ENCODE data around the gene FOXP1. TPM values are rescaled to one million over a fixed set of nuclear protein-coding genes. Genes with fewer than 3 reads are reported as not detected.

The FOXP1 gene
- total RNA-seq, 1 experiment from 2014 or later, result 75.3 TPM

DNA sequence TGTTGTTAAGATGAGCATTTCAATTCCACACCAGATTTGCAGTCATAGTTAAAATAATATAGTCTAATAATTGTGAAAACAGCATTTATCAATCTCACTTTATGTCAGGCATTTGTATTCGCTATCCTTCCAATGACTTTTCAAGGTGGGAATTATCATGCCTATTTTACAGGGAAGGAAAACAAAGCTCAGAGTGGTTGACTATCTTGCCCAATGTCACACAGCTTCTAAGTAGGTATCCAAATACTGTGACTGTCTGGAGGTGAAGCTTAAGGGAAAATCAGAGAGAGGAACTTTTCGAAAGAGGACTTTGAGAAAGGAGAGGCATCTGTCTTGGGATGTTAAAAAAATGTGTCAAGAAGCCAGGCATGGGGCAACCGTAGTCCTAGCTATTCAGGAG, 443.1 kb downstream of the FOXP1 start:
- no CpG with 5 or more reads among the region's 3 CpGs for WGBS (ENCODE audit: extremely low coverage, insufficient read length, low lambda C conversion rate)
- no peak overlapping the region for H2BK20ac ChIP-seq (ENCODE audit: low read depth, low read length, poor library complexity, severe bottlenecking)
- H4K20me1 ChIP-seq (ENCODE audit: control insufficient read depth, insufficient read depth, insufficient read length), result no peaks in the 10 kb centered on the region
- H3K4me1 ChIP-seq (ENCODE audit: insufficient read depth, low read length), result peaks cover 13% of the 10 kb centered on the region; the same call in 1 of the 2 replicates
- no peak overlapping the region for H3K4me2 ChIP-seq (ENCODE audit: insufficient read depth, insufficient read length, low read length)
- H3K9me3 ChIP-seq (ENCODE audit: control insufficient read depth, low read depth, low read length), result no peaks in the 10 kb centered on the region
- peaks cover 2 to 11% (median 8%) of the 10 kb centered on the region in 3 experiments; a peak in 4 of 7 replicates for H3K36me3 Mint-ChIP-seq (ENCODE audit: insufficient read depth in 1 of 3, low read depth in 3 of 3)
- no peaks in the 10 kb centered on the region for H3K9me3 Mint-ChIP-seq
- H3K23me2 ChIP-seq (ENCODE audit: insufficient read length, low read depth, low read length, poor library complexity, severe bottlenecking), result no peaks in the 10 kb centered on the region
- no peak overlapping the region for H2BK12ac ChIP-seq (ENCODE audit: insufficient read length, low read depth, low read length)
- no peak overlapping the region for H2BK120ac ChIP-seq (ENCODE audit: low read depth, low read length, poor library complexity, severe bottlenecking)
- H3K27ac ChIP-seq (ENCODE audit: insufficient read length, low read depth, low read length), result no peak overlapping the region
- H2BK15ac ChIP-seq (ENCODE audit: low read depth, low read length), result no peak overlapping the region
- H4K91ac ChIP-seq (ENCODE audit: insufficient read length, low read depth, low read length), result no peak overlapping the region
- H4K5ac ChIP-seq (ENCODE audit: insufficient read length, low read depth, low read length), result no peak overlapping the region
- no peak overlapping the region for H3T11ph ChIP-seq (ENCODE audit: low read length)
- no peak for DNase-seq
- no peak overlapping the region for H3K23ac ChIP-seq (ENCODE audit: insufficient read length, low read depth, low read length)
- TF ChIP-seq, protein P1, sequence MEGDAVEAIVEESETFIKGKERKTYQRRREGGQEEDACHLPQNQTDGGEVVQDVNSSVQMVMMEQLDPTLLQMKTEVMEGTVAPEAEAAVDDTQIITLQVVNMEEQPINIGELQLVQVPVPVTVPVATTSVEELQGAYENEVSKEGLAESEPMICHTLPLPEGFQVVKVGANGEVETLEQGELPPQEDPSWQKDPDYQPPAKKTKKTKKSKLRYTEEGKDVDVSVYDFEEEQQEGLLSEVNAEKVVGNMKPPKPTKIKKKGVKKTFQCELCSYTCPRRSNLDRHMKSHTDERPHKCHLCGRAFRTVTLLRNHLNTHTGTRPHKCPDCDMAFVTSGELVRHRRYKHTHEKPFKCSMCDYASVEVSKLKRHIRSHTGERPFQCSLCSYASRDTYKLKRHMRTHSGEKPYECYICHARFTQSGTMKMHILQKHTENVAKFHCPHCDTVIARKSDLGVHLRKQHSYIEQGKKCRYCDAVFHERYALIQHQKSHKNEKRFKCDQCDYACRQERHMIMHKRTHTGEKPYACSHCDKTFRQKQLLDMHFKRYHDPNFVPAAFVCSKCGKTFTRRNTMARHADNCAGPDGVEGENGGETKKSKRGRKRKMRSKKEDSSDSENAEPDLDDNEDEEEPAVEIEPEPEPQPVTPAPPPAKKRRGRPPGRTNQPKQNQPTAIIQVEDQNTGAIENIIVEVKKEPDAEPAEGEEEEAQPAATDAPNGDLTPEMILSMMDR (conservative IDR thresholded peaks at IDR 0.05), result no peak
- H3K4ac ChIP-seq (ENCODE audit: low read depth, low read length), result no peak overlapping the region
- peaks cover 35 to 41% of the 10 kb centered on the region in 2 experiments for H3K4me1 Mint-ChIP-seq
- H3K56ac ChIP-seq (ENCODE audit: insufficient read length, low read depth, low read length), result no peak overlapping the region
- no peak overlapping the region for H3K14ac ChIP-seq (ENCODE audit: insufficient read depth, low read length)
- no peak overlapping the region for H3K27ac Mint-ChIP-seq
- no peak overlapping the region for H2AFZ ChIP-seq (ENCODE audit: low read length)
- H2AK5ac ChIP-seq (ENCODE audit: insufficient read length, low read length), result no peak overlapping the region
- no peak overlapping the region for H4K8ac ChIP-seq (replicated peaks; ENCODE audit: insufficient read length, low read depth, low read length)
- H3K79me1 ChIP-seq (ENCODE audit: insufficient read depth, low read depth, low read length, poor library complexity, severe bottlenecking), result no peaks in the 10 kb centered on the region
- no peak overlapping the region for H2BK5ac ChIP-seq (ENCODE audit: insufficient read length, low read length)
- H3K27me3 ChIP-seq (ENCODE audit: insufficient read depth, low read length), result no peaks in the 10 kb centered on the region
- no peak overlapping the region for H3K9ac ChIP-seq (ENCODE audit: extremely low read depth, insufficient read length, low read length)
- H3K18ac ChIP-seq (ENCODE audit: insufficient read length, low read depth, low read length), result no peak overlapping the region
- no peaks in the 10 kb centered on the region for H3K27me3 Mint-ChIP-seq (ENCODE audit: low read depth)
- H3K79me2 ChIP-seq (ENCODE audit: insufficient read depth, low read length), result no peaks in the 10 kb centered on the region
- H3K4me3 Mint-ChIP-seq, result no peak overlapping the region

All from H9 (cell line).